ENCODE results near the gene RCOR1. TPM values are rescaled to one million over a fixed set of nuclear protein-coding genes. Genes with fewer than 3 reads are reported as not detected.

RCOR1 gene
- total RNA-seq, 1 experiment from 2014 or later, result 102 TPM

- no peak for TF ChIP-seq CTCF (conservative IDR thresholded peaks at IDR 0.05; ENCODE audit: low read depth, low read length)
- no peak for TF ChIP-seq EZH2 (IDR thresholded peaks at IDR 0.05; ENCODE audit: borderline replicate concordance, low read depth, low read length, poor library complexity, severe bottlenecking)
- Histone ChIP-seq H3K9me3 (ENCODE audit: low read depth, low read length, poor library complexity, severe bottlenecking) (no peaks in the 10 kb centered on the region), H3K27ac (ENCODE audit: low read depth, low read length, poor library complexity, severe bottlenecking) (no peak overlapping the region), H3K27me3 (replicated peaks; ENCODE audit: insufficient read depth, low read depth, low read length, poor library complexity) (no peaks in the 10 kb centered on the region), H3K4me1 (ENCODE audit: insufficient read depth, low read length, poor library complexity, severe bottlenecking) (peaks cover 16% of the 10 kb centered on the region), H3K36me3 (ENCODE audit: insufficient read depth, low read length, poor library complexity, severe bottlenecking) (no peaks in the 10 kb centered on the region), H3K4me3 (ENCODE audit: low read depth, low read length, poor library complexity, severe bottlenecking) (no peak overlapping the region)
- POLR2A ChIA-PET (ENCODE audit: low non-redundant PET), result no interaction called here
- CTCF ChIA-PET, result no interaction called here
- BruUV-seq (replicated peaks), result no TSS peak
- no peak for DNase-seq (ENCODE audit: low spot score)
- intact Hi-C loops (cut with micrococcal nuclease; ENCODE audit: unreplicated experiment), result no loop called here
Measured at GRCh38 chr14:102586420-102587104, 5.9 kb upstream of the RCOR1 start.

- CTCF ChIA-PET, result no interaction called here
- POLR2A ChIA-PET (ENCODE audit: low non-redundant PET), result no interaction called here
- H3K27ac ChIP-seq (ENCODE audit: low read depth, low read length, poor library complexity, severe bottlenecking), result peak overlapping the region; percentile 17
- H3K4me1 ChIP-seq (ENCODE audit: insufficient read depth, low read length, poor library complexity, severe bottlenecking), result peaks cover 16% of the 10 kb centered on the region
- H3K27me3 ChIP-seq (replicated peaks; ENCODE audit: insufficient read depth, low read depth, low read length, poor library complexity), result no peaks in the 10 kb centered on the region
- no peaks in the 10 kb centered on the region for H3K9me3 ChIP-seq (ENCODE audit: low read depth, low read length, poor library complexity, severe bottlenecking)
- no TSS peak for BruUV-seq (replicated peaks)
- no peak overlapping the region for H3K4me3 ChIP-seq (ENCODE audit: low read depth, low read length, poor library complexity, severe bottlenecking)
- TF ChIP-seq CTCF (conservative IDR thresholded peaks at IDR 0.05; ENCODE audit: low read depth, low read length) (no peak), EZH2 (IDR thresholded peaks at IDR 0.05; ENCODE audit: borderline replicate concordance, low read depth, low read length, poor library complexity, severe bottlenecking) (no peak)
- DNase-seq (ENCODE audit: low spot score), result no peak
- peaks cover under 1% of the 10 kb centered on the region for H3K36me3 ChIP-seq (ENCODE audit: insufficient read depth, low read length, poor library complexity, severe bottlenecking)
- intact Hi-C loops (cut with micrococcal nuclease; ENCODE audit: unreplicated experiment), result no loop called here
Measured at GRCh38 chr14:102588821-102589220, 3.6 kb upstream of the RCOR1 start.

GRCh38 chr14:102589761-102590290 lies 2.6 kb upstream of the RCOR1 start:
- POLR2A ChIA-PET (ENCODE audit: low non-redundant PET), result no interaction called here
- CTCF ChIA-PET, result no interaction called here
- Histone ChIP-seq H3K36me3 (ENCODE audit: insufficient read depth, low read length, poor library complexity, severe bottlenecking) (peaks cover 6% of the 10 kb centered on the region), H3K9me3 (ENCODE audit: low read depth, low read length, poor library complexity, severe bottlenecking) (no peaks in the 10 kb centered on the region), H3K27me3 (replicated peaks; ENCODE audit: insufficient read depth, low read depth, low read length, poor library complexity) (no peaks in the 10 kb centered on the region), H3K4me1 (ENCODE audit: insufficient read depth, low read length, poor library complexity, severe bottlenecking) (peaks cover 15% of the 10 kb centered on the region), H3K27ac (ENCODE audit: low read depth, low read length, poor library complexity, severe bottlenecking) (peak overlapping the region; percentile 99), H3K4me3 (ENCODE audit: low read depth, low read length, poor library complexity, severe bottlenecking) (no peak overlapping the region)
- no peak for DNase-seq (ENCODE audit: low spot score)
- intact Hi-C loops (cut with micrococcal nuclease; ENCODE audit: unreplicated experiment), result loop anchor here (5.0 kb wide), 2 partner anchors 48 to 102 kb away; no protein-coding TSS in a partner anchor
- TF ChIP-seq EZH2 (IDR thresholded peaks at IDR 0.05; ENCODE audit: borderline replicate concordance, low read depth, low read length, poor library complexity, severe bottlenecking), result no peak
- no peak for TF ChIP-seq CTCF (conservative IDR thresholded peaks at IDR 0.05; ENCODE audit: low read depth, low read length)
- no TSS peak for BruUV-seq (replicated peaks)
